Measurements from ENCODE around the gene AKAP9.
"Not testable (repeated sequence)": the region's sequence is repeated elsewhere in the genome, so short reads cannot be mapped to it uniquely, and the experiment has no call there.

The AKAP9 gene

DNA sequence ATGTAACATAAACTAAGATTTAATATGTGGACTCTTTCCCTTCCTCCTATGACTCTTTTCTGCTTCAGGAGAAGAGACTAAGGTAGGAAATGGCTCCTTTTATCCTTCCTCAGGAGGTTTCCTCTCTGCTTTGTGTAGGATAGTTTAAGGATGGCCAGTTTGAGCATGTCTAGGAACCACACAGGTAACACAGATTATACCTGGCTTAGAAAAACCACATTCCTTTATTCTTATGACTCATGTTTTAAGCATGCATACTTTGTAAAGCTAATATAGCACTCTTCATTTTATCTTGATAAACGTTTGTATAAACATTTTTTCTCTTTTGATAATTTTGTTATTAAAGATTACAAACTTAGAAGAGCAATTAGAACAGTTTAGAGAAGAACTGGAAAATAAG, 135.8 kb downstream of the AKAP9 start:
- no peak for DNase-seq (ENCODE audit: low read depth)
- no peak for TF ChIP-seq CTCF (IDR thresholded peaks at IDR 0.05; ENCODE audit: control insufficient read depth, insufficient read depth, low read depth, low read length, missing control alignments)
- H3K4me3 ChIP-seq (ENCODE audit: control insufficient read depth, low read depth, low read length), result no peak overlapping the region

DNA sequence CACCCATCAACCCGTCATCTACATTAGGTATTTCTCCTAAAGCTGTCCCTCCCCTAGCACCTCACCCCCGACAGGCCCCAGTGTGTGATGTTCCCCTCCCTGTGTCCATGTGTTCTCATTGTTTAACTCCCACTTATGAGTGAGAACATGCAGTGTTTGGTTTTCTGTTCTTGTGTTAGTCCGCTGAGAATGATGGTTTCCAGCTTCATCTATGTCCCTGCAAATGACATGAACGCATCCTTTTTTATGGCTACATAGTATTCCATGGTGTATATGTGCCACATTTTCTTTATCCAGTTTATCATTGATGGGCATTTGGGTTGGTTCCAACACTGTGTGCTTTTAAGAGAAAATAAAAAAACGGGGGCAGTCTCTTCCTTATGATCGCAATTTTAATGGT, 143.3 kb downstream of the AKAP9 start:
- not testable (repeated sequence) for DNase-seq (ENCODE audit: low read depth); H3K4me3 ChIP-seq (ENCODE audit: control insufficient read depth, low read depth, low read length)

- DNase-seq (ENCODE audit: low read depth), result no peak
- no peak for TF ChIP-seq CTCF (IDR thresholded peaks at IDR 0.05; ENCODE audit: control insufficient read depth, insufficient read depth, low read depth, low read length, missing control alignments)
- no peak overlapping the region for H3K4me3 ChIP-seq (ENCODE audit: control insufficient read depth, low read depth, low read length)
These were observed 147.6 kb downstream of the AKAP9 start for GRCh38 chr7:92088266-92088665.

DNA sequence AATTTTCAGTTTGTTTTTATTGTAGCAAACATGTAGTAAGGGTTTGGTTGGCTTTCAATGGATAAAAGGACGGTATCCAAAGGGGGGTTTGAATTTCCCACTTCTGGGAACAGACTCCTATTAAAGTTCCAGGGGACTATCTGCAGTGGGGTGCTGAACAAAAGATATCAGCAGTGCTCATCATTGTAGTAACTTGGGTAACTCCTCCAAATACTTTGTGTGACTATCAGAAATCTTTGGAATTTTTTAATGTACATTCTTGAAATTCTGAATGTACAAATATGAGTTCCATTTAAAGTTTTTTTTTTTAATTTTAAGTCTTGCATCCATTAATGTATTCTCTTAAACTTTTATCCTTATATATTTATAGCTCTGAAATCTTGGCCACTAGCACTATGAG, 151.5 kb downstream of the AKAP9 start:
- TF ChIP-seq CTCF (IDR thresholded peaks at IDR 0.05; ENCODE audit: control insufficient read depth, insufficient read depth, low read depth, low read length, missing control alignments), result no peak
- DNase-seq (ENCODE audit: low read depth), result no peak
- no peak overlapping the region for H3K4me3 ChIP-seq (ENCODE audit: control insufficient read depth, low read depth, low read length)

DNA sequence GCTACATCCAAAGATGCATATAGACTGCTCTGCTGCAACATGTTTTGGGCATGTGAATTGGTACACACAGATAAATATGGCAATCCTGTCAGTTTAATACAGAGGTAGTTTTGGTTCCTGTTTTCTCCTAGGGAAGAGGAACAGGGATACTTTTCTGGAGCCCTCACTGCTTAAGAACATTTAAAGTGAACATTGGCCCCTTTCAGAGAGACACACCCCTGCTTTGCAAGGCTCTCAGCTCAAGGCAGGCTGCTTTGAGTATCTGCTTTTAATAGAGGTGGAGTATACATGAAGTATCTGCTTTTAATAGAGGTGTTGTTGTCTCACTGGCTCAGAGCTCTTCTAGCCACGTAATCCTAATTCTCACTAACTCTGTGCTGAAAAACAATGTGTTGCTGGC, 154.7 kb downstream of the AKAP9 start:
- no peak for TF ChIP-seq CTCF (IDR thresholded peaks at IDR 0.05; ENCODE audit: control insufficient read depth, insufficient read depth, low read depth, low read length, missing control alignments)
- H3K4me3 ChIP-seq (ENCODE audit: control insufficient read depth, low read depth, low read length), result no peak overlapping the region
- no peak for DNase-seq (ENCODE audit: low read depth)

- no peak for DNase-seq (ENCODE audit: low read depth)
- H3K4me3 ChIP-seq (ENCODE audit: control insufficient read depth, low read depth, low read length), result no peak overlapping the region
- no peak for TF ChIP-seq CTCF (IDR thresholded peaks at IDR 0.05; ENCODE audit: control insufficient read depth, insufficient read depth, low read depth, low read length, missing control alignments)
These were observed 159.9 kb downstream of the AKAP9 start for GRCh38 chr7:92100534-92100933.

GRCh38 chr7:92102862-92103261, 162.2 kb downstream of the AKAP9 start:
- not testable (repeated sequence) for H3K4me3 ChIP-seq (ENCODE audit: control insufficient read depth, low read depth, low read length); DNase-seq (ENCODE audit: low read depth)

- no peak overlapping the region for H3K4me3 ChIP-seq (ENCODE audit: control insufficient read depth, low read depth, low read length)
- DNase-seq (ENCODE audit: low read depth), result no peak
- no peak for TF ChIP-seq CTCF (IDR thresholded peaks at IDR 0.05; ENCODE audit: control insufficient read depth, insufficient read depth, low read depth, low read length, missing control alignments)
These were observed 168.2 kb downstream of the AKAP9 start for GRCh38 chr7:92108821-92109220.

All from AG09309 (cell line).